AG04449 (cell line): ENCODE measurements around the gene ZNF654.
"Not testable (repeated sequence)": the region's sequence is repeated elsewhere in the genome, so short reads cannot be mapped to it uniquely, and the experiment has no call there.

Experiments
- CTCF ChIA-PET: fragments of 350-600 bp; formaldehyde crosslinking; extraction: SDS; loops from one replicate; lab custom pipeline; 2021; ENCODE audit warnings: antibody characterized with exemption; lab: Yijun Ruan, JAX
- POLR2A ChIA-PET: fragments of 400-600, 350-600 bp; formaldehyde crosslinking; extraction: SDS; loops from one replicate; lab custom pipeline; 2020; ENCODE audit warnings: antibody characterized with exemption, inconsistent platforms; lab: Yijun Ruan, JAX
- DNase-seq: peaks from one replicate; pipeline ENCODE4 v3.0.0-alpha.2; 2010; ENCODE audit warnings: low read depth, low spot score
- H3K4me3 ChIP-seq: 2 replicates; pipeline ENCODE4 v1.5.1; 2011; ENCODE audit warnings: low read depth, mild to moderate bottlenecking, control low read depth, low read length
- CTCF ChIP-seq: IDR thresholded peaks from one replicate; pipeline ENCODE4 v1.5.1; 2011; ENCODE audit warnings: mild to moderate bottlenecking, moderate library complexity, low read length, control low read depth, inconsistent platforms; ENCODE audit not compliant: insufficient read depth; ENCODE audit errors: missing control alignments

ZNF654 gene

GRCh38 chr3:88166419-88166971 lies 107.4 kb downstream of the ZNF654 start:
- H3K4me3 ChIP-seq = no peak overlapping the region
- ChIA-PET POLR2A (no interaction called here), CTCF (interaction anchor here (0.6 kb wide), 1 partner anchor 14 kb away, joined by 5 read pairs; no protein-coding TSS in a partner anchor)
- no peak for DNase-seq
- no peak for TF ChIP-seq CTCF

- TF ChIP-seq CTCF = no peak
- DNase-seq = no peak
- no peak overlapping the region for H3K4me3 ChIP-seq
- POLR2A ChIA-PET = no interaction called here
- CTCF ChIA-PET = interaction anchor here (1.4 kb wide), 1 partner anchor 869 kb away, joined by 4 read pairs; no protein-coding TSS in a partner anchor
Observed at GRCh38 chr3:88167173-88167572, 108.1 kb downstream of the ZNF654 start.

GRCh38 chr3:88167704-88168103 lies 108.6 kb downstream of the ZNF654 start:
- ChIA-PET POLR2A (no interaction called here), CTCF (interaction anchor here (1.4 kb wide), 1 partner anchor 870 kb away, joined by 4 read pairs; no protein-coding TSS in a partner anchor)
- TF ChIP-seq CTCF = no peak
- H3K4me3 ChIP-seq = no peak overlapping the region
- no peak for DNase-seq

- ChIA-PET POLR2A (no interaction called here), CTCF (interaction anchor here (1.4 kb wide), 1 partner anchor 870 kb away, joined by 4 read pairs; no protein-coding TSS in a partner anchor)
- no peak for DNase-seq
- no peak for TF ChIP-seq CTCF
- no peak overlapping the region for H3K4me3 ChIP-seq
Observed at GRCh38 chr3:88168171-88168570, 109.1 kb downstream of the ZNF654 start.

- TF ChIP-seq CTCF = peak; percentile 41
- DNase-seq = no peak
- ChIA-PET POLR2A (no interaction called here), CTCF (interaction anchor here (0.6 to 1.6 kb wide), 10 partner anchors 14 to 920 kb away, joined by 3 to 7 read pairs (median 4); no protein-coding TSS in a partner anchor)
- no peak overlapping the region for H3K4me3 ChIP-seq
Observed at GRCh38 chr3:88180398-88180999, 121.4 kb downstream of the ZNF654 start.

GRCh38 chr3:88182165-88182918 lies 123.3 kb downstream of the ZNF654 start:
- CTCF ChIA-PET = interaction anchor here (0.8 to 1.5 kb wide), 3 partner anchors 15 to 911 kb away, joined by 3 to 4 read pairs (median 3); no protein-coding TSS in a partner anchor
- H3K4me3 ChIP-seq, DNase-seq, POLR2A ChIA-PET: not testable (repeated sequence)
